Measurements from ENCODE around the gene FOXA2.

The FOXA2 gene

GRCh38 chr20:22544462-22544861, 39.9 kb downstream of the FOXA2 start:
- H3K27me3 ChIP-seq (ENCODE audit: insufficient read depth, low read length, poor library complexity) = no peaks in the 10 kb centered on the region
- no peak overlapping the region for H3K56ac ChIP-seq (ENCODE audit: low read length)
- no peak overlapping the region for H4K5ac ChIP-seq (ENCODE audit: low read length)
- no peak overlapping the region for H3K4me3 ChIP-seq (ENCODE audit: low read length)
- H2BK15ac ChIP-seq (replicated peaks; ENCODE audit: low read depth) = no peak overlapping the region
- H2BK5ac ChIP-seq (ENCODE audit: low read length) = no peak overlapping the region
- H3K36me3 ChIP-seq (ENCODE audit: control insufficient read depth, insufficient read depth, low read length) = no peaks in the 10 kb centered on the region
- no peaks in the 10 kb centered on the region for H3K4me1 ChIP-seq (ENCODE audit: control insufficient read depth, low read depth, low read length)
- H4K8ac ChIP-seq (ENCODE audit: low read depth, low read length) = no peak overlapping the region
- H3K9ac ChIP-seq (ENCODE audit: low read length) = no peak overlapping the region
- no peak overlapping the region for H3K23ac ChIP-seq (ENCODE audit: low read length)
- DNase-seq = no peak
- no peak overlapping the region for H3K27ac ChIP-seq (ENCODE audit: low read depth, low read length)
- H3K79me2 ChIP-seq (ENCODE audit: control insufficient read depth, insufficient read depth, low read length) = no peaks in the 10 kb centered on the region
- no peak overlapping the region for H3K4ac ChIP-seq (ENCODE audit: low read depth, low read length)
- H3K18ac ChIP-seq (ENCODE audit: low read length) = no peak overlapping the region
- H3K79me1 ChIP-seq (ENCODE audit: low read length) = no peaks in the 10 kb centered on the region
- no peak overlapping the region for H3K4me2 ChIP-seq (ENCODE audit: low read length)
- no peak overlapping the region for H2AK5ac ChIP-seq (ENCODE audit: low read length)
- no CpG with 5 or more reads among the region's 1 CpG for WGBS (ENCODE audit: extremely low coverage, insufficient coverage, low lambda C conversion rate)
- H2BK120ac ChIP-seq (ENCODE audit: low read depth, low read length) = no peak overlapping the region

- Histone ChIP-seq H3K79me1 (ENCODE audit: low read length) (no peaks in the 10 kb centered on the region), H3K4ac (ENCODE audit: low read depth, low read length) (no peak overlapping the region), H4K8ac (ENCODE audit: low read depth, low read length) (no peak overlapping the region), H3K56ac (ENCODE audit: low read length) (no peak overlapping the region), H3K18ac (ENCODE audit: low read length) (no peak overlapping the region), H3K79me2 (ENCODE audit: control insufficient read depth, insufficient read depth, low read length) (no peaks in the 10 kb centered on the region), H3K4me3 (ENCODE audit: low read length) (no peak overlapping the region), H2AK5ac (ENCODE audit: low read length) (no peak overlapping the region), H2BK15ac (replicated peaks; ENCODE audit: low read depth) (no peak overlapping the region), H2BK120ac (ENCODE audit: low read depth, low read length) (no peak overlapping the region), H3K4me2 (ENCODE audit: low read length) (no peak overlapping the region), H3K27me3 (ENCODE audit: insufficient read depth, low read length, poor library complexity) (no peaks in the 10 kb centered on the region), H2BK5ac (ENCODE audit: low read length) (no peak overlapping the region), H3K9ac (ENCODE audit: low read length) (no peak overlapping the region), H3K36me3 (ENCODE audit: control insufficient read depth, insufficient read depth, low read length) (no peaks in the 10 kb centered on the region), H3K23ac (ENCODE audit: low read length) (no peak overlapping the region), H3K4me1 (ENCODE audit: control insufficient read depth, low read depth, low read length) (no peaks in the 10 kb centered on the region), H4K5ac (ENCODE audit: low read length) (no peak overlapping the region), H3K27ac (ENCODE audit: low read depth, low read length) (no peak overlapping the region)
- DNase-seq = no peak
- no CpG with 5 or more reads among the region's 1 CpG for WGBS (ENCODE audit: extremely low coverage, insufficient coverage, low lambda C conversion rate)
Measured at GRCh38 chr20:22542427-22542826, 41.9 kb downstream of the FOXA2 start.

GRCh38 chr20:22540832-22541231, 43.5 kb downstream of the FOXA2 start:
- Histone ChIP-seq H3K27ac (ENCODE audit: low read depth, low read length) (no peak overlapping the region), H4K8ac (ENCODE audit: low read depth, low read length) (no peak overlapping the region), H3K27me3 (ENCODE audit: insufficient read depth, low read length, poor library complexity) (no peaks in the 10 kb centered on the region), H2AK5ac (ENCODE audit: low read length) (no peak overlapping the region), H3K56ac (ENCODE audit: low read length) (no peak overlapping the region), H2BK120ac (ENCODE audit: low read depth, low read length) (no peak overlapping the region), H3K9ac (ENCODE audit: low read length) (no peak overlapping the region), H3K79me2 (ENCODE audit: control insufficient read depth, insufficient read depth, low read length) (no peaks in the 10 kb centered on the region), H3K18ac (ENCODE audit: low read length) (no peak overlapping the region), H4K5ac (ENCODE audit: low read length) (no peak overlapping the region), H2BK5ac (ENCODE audit: low read length) (no peak overlapping the region), H3K4ac (ENCODE audit: low read depth, low read length) (no peak overlapping the region), H3K36me3 (ENCODE audit: control insufficient read depth, insufficient read depth, low read length) (no peaks in the 10 kb centered on the region), H3K79me1 (ENCODE audit: low read length) (no peaks in the 10 kb centered on the region), H3K4me2 (ENCODE audit: low read length) (no peak overlapping the region), H3K23ac (ENCODE audit: low read length) (no peak overlapping the region), H3K4me1 (ENCODE audit: control insufficient read depth, low read depth, low read length) (no peaks in the 10 kb centered on the region), H3K4me3 (ENCODE audit: low read length) (no peak overlapping the region), H2BK15ac (replicated peaks; ENCODE audit: low read depth) (no peak overlapping the region)
- DNase-seq = no peak
- no CpG with 5 or more reads among the region's 10 CpGs for WGBS (ENCODE audit: extremely low coverage, insufficient coverage, low lambda C conversion rate)

GRCh38 chr20:22536956-22537756, 47.2 kb downstream of the FOXA2 start:
- H3K27ac ChIP-seq (ENCODE audit: low read depth, low read length) = no peak overlapping the region
- DNase-seq = no peak
- H3K27me3 ChIP-seq (ENCODE audit: insufficient read depth, low read length, poor library complexity) = no peaks in the 10 kb centered on the region
- H4K8ac ChIP-seq (ENCODE audit: low read depth, low read length) = no peak overlapping the region
- H3K23ac ChIP-seq (ENCODE audit: low read length) = no peak overlapping the region
- no peaks in the 10 kb centered on the region for H3K4me1 ChIP-seq (ENCODE audit: control insufficient read depth, low read depth, low read length)
- H3K4ac ChIP-seq (ENCODE audit: low read depth, low read length) = no peak overlapping the region
- no peaks in the 10 kb centered on the region for H3K79me2 ChIP-seq (ENCODE audit: control insufficient read depth, insufficient read depth, low read length)
- no peak overlapping the region for H3K56ac ChIP-seq (ENCODE audit: low read length)
- no peak overlapping the region for H2AK5ac ChIP-seq (ENCODE audit: low read length)
- no peak overlapping the region for H3K18ac ChIP-seq (ENCODE audit: low read length)
- H2BK15ac ChIP-seq (replicated peaks; ENCODE audit: low read depth) = no peak overlapping the region
- WGBS (ENCODE audit: extremely low coverage, insufficient coverage, low lambda C conversion rate) = no CpG with 5 or more reads among the region's 4 CpGs
- no peak overlapping the region for H3K9ac ChIP-seq (ENCODE audit: low read length)
- no peaks in the 10 kb centered on the region for H3K79me1 ChIP-seq (ENCODE audit: low read length)
- H2BK5ac ChIP-seq (ENCODE audit: low read length) = no peak overlapping the region
- H3K4me2 ChIP-seq (ENCODE audit: low read length) = no peak overlapping the region
- H4K5ac ChIP-seq (ENCODE audit: low read length) = no peak overlapping the region
- no peak overlapping the region for H2BK120ac ChIP-seq (ENCODE audit: low read depth, low read length)
- no peak overlapping the region for H3K4me3 ChIP-seq (ENCODE audit: low read length)
- H3K36me3 ChIP-seq (ENCODE audit: control insufficient read depth, insufficient read depth, low read length) = no peaks in the 10 kb centered on the region

GRCh38 chr20:22536141-22536828, 48.1 kb downstream of the FOXA2 start:
- H3K23ac ChIP-seq (ENCODE audit: low read length) = no peak overlapping the region
- no peak overlapping the region for H3K56ac ChIP-seq (ENCODE audit: low read length)
- H3K36me3 ChIP-seq (ENCODE audit: control insufficient read depth, insufficient read depth, low read length) = no peaks in the 10 kb centered on the region
- H3K9ac ChIP-seq (ENCODE audit: low read length) = no peak overlapping the region
- H2AK5ac ChIP-seq (ENCODE audit: low read length) = no peak overlapping the region
- no peaks in the 10 kb centered on the region for H3K4me1 ChIP-seq (ENCODE audit: control insufficient read depth, low read depth, low read length)
- H3K4me2 ChIP-seq (ENCODE audit: low read length) = no peak overlapping the region
- no peaks in the 10 kb centered on the region for H3K79me1 ChIP-seq (ENCODE audit: low read length)
- no peak overlapping the region for H3K18ac ChIP-seq (ENCODE audit: low read length)
- H3K79me2 ChIP-seq (ENCODE audit: control insufficient read depth, insufficient read depth, low read length) = no peaks in the 10 kb centered on the region
- no CpG with 5 or more reads among the region's 5 CpGs for WGBS (ENCODE audit: extremely low coverage, insufficient coverage, low lambda C conversion rate)
- DNase-seq = no peak
- no peak overlapping the region for H2BK5ac ChIP-seq (ENCODE audit: low read length)
- H4K5ac ChIP-seq (ENCODE audit: low read length) = no peak overlapping the region
- no peaks in the 10 kb centered on the region for H3K27me3 ChIP-seq (ENCODE audit: insufficient read depth, low read length, poor library complexity)
- H2BK15ac ChIP-seq (replicated peaks; ENCODE audit: low read depth) = no peak overlapping the region
- no peak overlapping the region for H3K4ac ChIP-seq (ENCODE audit: low read depth, low read length)
- no peak overlapping the region for H3K4me3 ChIP-seq (ENCODE audit: low read length)
- H4K8ac ChIP-seq (ENCODE audit: low read depth, low read length) = no peak overlapping the region
- no peak overlapping the region for H3K27ac ChIP-seq (ENCODE audit: low read depth, low read length)
- H2BK120ac ChIP-seq (ENCODE audit: low read depth, low read length) = no peak overlapping the region

Data from mesendoderm (in vitro differentiated cells).